ENCODE measurements around the gene NPC2.

The NPC2 gene

DNA sequence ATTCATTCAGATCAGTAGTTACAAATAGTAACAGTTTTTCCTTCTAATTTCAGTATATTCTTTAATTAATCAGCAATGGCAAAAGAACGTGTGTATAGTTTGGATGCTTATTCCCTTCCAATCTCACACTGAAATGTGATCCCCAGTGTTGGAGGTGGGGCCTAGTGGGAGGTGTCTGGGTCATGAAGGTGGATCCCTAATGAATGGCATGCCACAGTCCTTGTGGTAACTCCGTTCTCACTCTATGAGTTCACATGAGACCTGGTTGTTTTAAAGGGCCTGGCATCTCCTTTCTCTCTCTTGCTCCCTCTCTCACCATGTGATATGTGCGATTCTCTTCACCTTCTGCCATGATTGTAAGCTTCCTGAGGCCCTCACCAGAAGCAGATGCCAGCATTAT is 48.2 kb downstream of the NPC2 start:
- H3K4me3 Mint-ChIP-seq, result no peak overlapping the region
- no peaks in the 10 kb centered on the region for H3K9me3 Mint-ChIP-seq
- peaks cover 18% of the 10 kb centered on the region for H3K27me3 Mint-ChIP-seq
- no peaks in the 10 kb centered on the region for H3K4me1 Mint-ChIP-seq (ENCODE audit: low read depth)
- H3K27ac Mint-ChIP-seq, result no peak overlapping the region
- H3K36me3 Mint-ChIP-seq (ENCODE audit: low read depth), result no peaks in the 10 kb centered on the region

DNA sequence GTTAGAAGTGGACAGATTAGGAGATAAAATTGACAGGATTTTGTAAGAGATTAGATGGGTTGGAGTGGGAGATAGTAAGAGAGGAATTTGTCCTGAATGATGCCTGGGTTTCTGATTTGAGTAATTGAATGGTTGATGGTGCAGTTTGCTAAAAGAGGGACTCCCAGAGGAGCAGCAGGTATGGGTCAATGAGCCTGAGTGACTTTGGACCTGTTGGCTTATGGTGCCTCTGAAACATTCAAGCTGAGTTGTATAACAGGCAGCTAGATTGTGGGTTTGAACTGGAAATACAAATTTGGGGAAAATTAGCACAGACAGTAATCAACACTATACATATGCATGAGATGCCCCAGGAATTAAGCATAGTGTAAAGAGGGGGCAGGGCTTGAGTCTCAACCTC is 50.3 kb downstream of the NPC2 start:
- H3K27ac Mint-ChIP-seq, result no peak overlapping the region
- H3K4me1 Mint-ChIP-seq (ENCODE audit: low read depth), result no peaks in the 10 kb centered on the region
- H3K36me3 Mint-ChIP-seq (ENCODE audit: low read depth), result no peaks in the 10 kb centered on the region
- peaks cover 9% of the 10 kb centered on the region for H3K27me3 Mint-ChIP-seq
- H3K4me3 Mint-ChIP-seq, result no peak overlapping the region
- H3K9me3 Mint-ChIP-seq, result no peaks in the 10 kb centered on the region

DNA sequence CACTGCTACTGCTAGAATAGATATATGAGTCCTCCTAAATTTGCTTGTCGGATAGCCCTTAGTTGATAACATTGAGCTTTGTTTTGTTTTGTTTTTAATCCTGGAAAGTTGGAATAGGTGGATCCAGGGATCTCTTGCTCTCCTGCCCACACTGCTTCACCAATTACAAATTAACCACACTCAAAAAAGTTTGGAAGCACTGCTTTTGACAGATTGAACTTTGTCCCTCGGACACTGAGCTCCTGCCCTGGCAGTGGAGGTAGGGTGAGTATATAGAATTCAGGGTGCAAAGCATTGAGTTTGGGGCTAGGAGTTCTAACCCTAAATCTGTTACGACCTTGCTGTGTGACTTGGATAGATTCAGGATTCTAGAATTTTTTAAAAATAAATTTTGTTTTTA is 52.0 kb downstream of the NPC2 start:
- Mint-ChIP-seq H3K9me3 (no peaks in the 10 kb centered on the region), H3K36me3 (ENCODE audit: low read depth) (no peaks in the 10 kb centered on the region), H3K4me3 (no peak overlapping the region), H3K27ac (no peak overlapping the region), H3K4me1 (ENCODE audit: low read depth) (no peaks in the 10 kb centered on the region), H3K27me3 (peaks cover 9% of the 10 kb centered on the region)

DNA sequence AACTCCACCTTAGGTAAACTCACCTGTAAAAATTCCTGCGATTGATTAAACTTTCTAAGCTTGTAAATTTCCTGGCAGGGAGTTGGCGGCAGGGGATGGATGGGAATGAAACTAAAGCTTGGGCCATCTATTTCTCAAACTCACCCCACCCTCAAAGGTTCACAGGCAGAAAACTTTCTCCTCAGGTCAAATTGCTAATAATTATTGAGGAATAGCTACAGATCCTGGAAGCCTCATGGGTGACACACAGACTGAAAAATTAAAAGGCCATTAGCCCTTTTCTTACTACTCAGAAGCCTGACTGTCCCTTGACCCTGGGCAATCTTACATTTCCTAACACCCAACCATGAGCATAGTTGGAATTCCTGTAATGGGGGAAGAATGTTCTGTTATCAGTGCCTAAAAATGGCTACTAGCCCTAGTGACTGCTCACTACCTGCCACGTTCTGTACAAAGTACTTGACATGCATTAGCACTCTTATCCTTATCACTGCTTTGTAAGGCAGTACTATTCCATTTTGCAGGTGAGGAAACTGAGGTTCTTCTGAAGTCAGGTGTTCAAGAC is 54.7 kb downstream of the NPC2 start:
- no peaks in the 10 kb centered on the region for H3K4me1 Mint-ChIP-seq (ENCODE audit: low read depth)
- peaks cover 19% of the 10 kb centered on the region for H3K27me3 Mint-ChIP-seq
- H3K36me3 Mint-ChIP-seq (ENCODE audit: low read depth), result no peaks in the 10 kb centered on the region
- no peak overlapping the region for H3K4me3 Mint-ChIP-seq
- H3K27ac Mint-ChIP-seq, result no peak overlapping the region
- H3K9me3 Mint-ChIP-seq, result no peaks in the 10 kb centered on the region

DNA sequence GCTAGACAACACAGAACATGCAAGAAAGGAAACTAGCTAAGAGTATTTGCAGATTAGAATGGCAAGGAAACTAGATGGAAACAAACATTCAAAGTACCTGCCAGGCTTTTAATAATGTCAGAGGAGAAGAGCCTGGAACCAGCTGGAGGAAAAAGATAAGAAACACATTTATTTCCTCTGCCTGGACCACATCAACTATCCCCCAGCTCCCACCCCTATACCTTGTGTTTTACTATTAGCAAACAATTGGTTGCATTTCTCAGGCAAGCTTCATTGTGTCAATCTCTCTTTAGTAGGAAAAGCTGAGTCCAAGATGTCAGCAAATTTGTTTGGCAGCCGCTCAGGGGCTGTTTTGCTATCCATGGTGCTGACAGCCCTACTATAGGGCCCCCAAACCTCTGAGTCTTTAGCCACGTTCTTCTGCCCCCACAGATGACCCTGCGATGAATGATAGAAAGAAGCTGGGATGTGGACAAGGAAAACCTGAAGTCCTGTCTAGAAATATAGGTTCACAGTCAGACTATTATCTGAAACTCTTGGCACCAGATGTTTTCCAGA is 55.5 kb downstream of the NPC2 start:
- H3K4me1 Mint-ChIP-seq (ENCODE audit: low read depth), result no peaks in the 10 kb centered on the region
- no peaks in the 10 kb centered on the region for H3K36me3 Mint-ChIP-seq (ENCODE audit: low read depth)
- H3K27ac Mint-ChIP-seq, result no peak overlapping the region
- peaks cover 19% of the 10 kb centered on the region for H3K27me3 Mint-ChIP-seq
- H3K9me3 Mint-ChIP-seq, result no peaks in the 10 kb centered on the region
- H3K4me3 Mint-ChIP-seq, result no peak overlapping the region

DNA sequence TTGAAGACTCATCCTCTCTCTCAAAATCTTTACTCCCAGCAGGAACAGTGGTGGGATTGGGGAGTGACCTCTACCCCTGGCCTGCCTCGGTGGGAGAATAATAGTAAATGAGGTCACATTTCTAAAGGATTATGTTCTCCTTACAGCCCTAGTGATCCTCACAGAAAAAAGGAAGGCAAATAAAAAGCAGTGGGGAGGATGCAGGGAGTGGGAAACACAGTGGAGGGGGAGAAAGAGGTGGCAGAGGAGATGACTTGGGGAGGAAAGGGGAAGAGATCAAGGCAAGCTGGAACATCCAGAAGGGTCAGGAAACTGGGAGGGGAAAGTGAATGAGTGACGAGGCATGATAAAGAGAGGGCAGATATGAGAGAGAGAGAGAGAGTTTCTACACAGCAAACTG is 58.8 kb downstream of the NPC2 start:
- Mint-ChIP-seq H3K4me1 (ENCODE audit: low read depth) (no peaks in the 10 kb centered on the region), H3K9me3 (no peaks in the 10 kb centered on the region)

DNA sequence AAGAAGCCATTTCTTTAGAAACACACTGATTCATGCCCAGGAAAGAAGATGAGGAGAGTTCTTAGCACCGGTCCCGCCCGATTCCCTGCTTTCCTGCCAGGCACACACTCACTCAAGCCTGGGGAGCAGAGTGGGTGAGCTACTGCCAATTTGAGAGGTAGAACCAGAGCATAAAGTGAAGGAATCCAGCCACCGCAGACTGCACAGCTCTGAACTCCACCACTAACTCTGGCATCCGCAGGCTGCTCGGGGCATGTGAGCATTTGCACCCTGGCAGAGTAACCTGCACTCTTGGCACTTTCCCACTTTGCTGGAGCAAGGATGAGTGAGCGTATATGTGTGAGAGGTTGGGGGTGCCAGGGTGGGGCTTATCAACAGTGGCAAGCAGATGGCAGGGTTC is 63.1 kb downstream of the NPC2 start:
- Mint-ChIP-seq H3K27ac (no peak overlapping the region), H3K4me3 (no peak overlapping the region), H3K27me3 (peaks cover 48% of the 10 kb centered on the region), H3K4me1 (ENCODE audit: low read depth) (no peaks in the 10 kb centered on the region), H3K36me3 (ENCODE audit: low read depth) (no peaks in the 10 kb centered on the region), H3K9me3 (no peaks in the 10 kb centered on the region)

More for the DNA sequence above, 58.8 kb downstream of the NPC2 start:
- Mint-ChIP-seq H3K27ac (no peak overlapping the region), H3K27me3 (peaks cover 35% of the 10 kb centered on the region), H3K36me3 (ENCODE audit: low read depth) (no peaks in the 10 kb centered on the region), H3K4me3 (no peak overlapping the region)
